ENCODE measurements around the gene AKNAD1. TPM values are rescaled to one million over a fixed set of nuclear protein-coding genes. Genes with fewer than 3 reads are reported as not detected.
A peak's percentile ranks its signal among the peaks of the same experiment; 100 is the strongest.

AKNAD1 gene
- total and polyA plus RNA-seq, 10 of the 15 experiments (the other 5 are each of a cell fraction or from before 2014, with no cell fraction given): 0.05 to 0.13 (median 0.10) TPM; not detected in 7

DNA sequence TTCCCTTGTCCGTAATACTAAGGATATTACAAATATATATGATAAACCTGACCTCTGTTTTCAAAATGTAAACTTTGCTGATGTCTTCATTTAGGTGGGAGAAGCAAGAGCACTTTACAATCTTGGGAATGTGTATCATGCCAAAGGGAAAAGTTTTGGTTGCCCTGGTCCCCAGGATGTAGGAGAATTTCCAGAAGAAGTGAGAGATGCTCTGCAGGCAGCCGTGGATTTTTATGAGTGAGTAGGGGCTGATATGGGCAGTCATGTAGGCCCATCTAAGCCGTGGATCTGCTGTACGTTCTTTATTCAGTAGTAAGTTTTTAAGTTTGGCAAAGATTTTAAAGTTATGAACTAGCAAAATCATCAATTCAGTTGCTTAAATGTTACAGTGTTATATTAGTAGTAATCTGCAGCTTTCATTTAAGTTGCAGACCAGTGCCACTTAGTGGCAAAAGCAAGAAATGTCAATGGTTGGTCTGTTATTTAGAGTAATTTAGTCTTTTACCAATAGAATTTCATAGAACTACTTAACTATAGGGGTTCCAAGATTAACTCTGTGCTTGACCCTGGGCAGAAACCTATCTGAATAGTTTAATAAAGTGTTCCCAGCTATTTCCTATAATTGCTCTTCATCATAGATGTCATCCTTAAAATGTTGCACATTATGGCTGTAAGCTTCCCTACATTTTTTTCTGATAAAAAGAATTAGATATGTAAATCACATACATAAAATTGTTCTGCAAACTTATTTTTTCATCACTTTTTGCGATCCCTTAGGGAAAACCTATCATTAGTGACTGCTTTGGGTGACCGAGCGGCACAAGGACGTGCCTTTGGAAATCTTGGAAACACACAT lies 41.2 kb upstream of the AKNAD1 start:
- H3K4me2 ChIP-seq (ENCODE audit: control insufficient read depth, insufficient read depth): no peak overlapping the region
- DNase-seq (ENCODE audit: low read depth, low spot score) (no peak), ATAC-seq (peak; percentile 82), FAIRE-seq (peak; percentile 86)
- BruUV-seq (replicated peaks): no TSS peak
- in situ Hi-C loops (cut with MboI): loop anchor here (10.0 kb wide), 1 partner anchor 63 kb away; no protein-coding TSS in a partner anchor
- H3K4me1 ChIP-seq (ENCODE audit: control insufficient read depth, insufficient read depth, low read length): no peaks in the 10 kb centered on the region
- 62% methylated on average over 8 of the region's 8 CpGs for WGBS (ENCODE audit: insufficient coverage, insufficient replicate concordance, low lambda C conversion rate, missing lambda C conversion rate)
- ChIA-PET POLR2A (no interaction called here), SMC1A (ENCODE audit: uncharacterized antibody, unreplicated experiment) (interaction anchor here (0.7 to 6.0 kb wide), 10 partner anchors 11 to 167 kb away, joined by 3 to 118 read pairs (median 4); partner anchors contain the start of gene GPSM2), CTCF (interaction anchor here (0.6 to 13.0 kb wide), 21 partner anchors 9 to 254 kb away, joined by 3 to 323 read pairs (median 6); partner anchors contain the start of gene GPSM2), RAD21 (ENCODE audit: unreplicated experiment) (interaction anchor here (0.6 to 6.4 kb wide), 8 partner anchors 9 to 809 kb away, joined by 3 to 92 read pairs (median 4); partner anchors contain the start of gene PRPF38B)
- no peak overlapping the region for H3K27ac ChIP-seq (ENCODE audit: control insufficient read depth, insufficient read depth)
- H3K27me3 ChIP-seq (replicated peaks in 1 of 2; ENCODE audit: control insufficient read depth in 2 of 2, insufficient read depth in 2 of 2, low read length in 1 of 2): no peaks in the 10 kb centered on the region
- no peaks in the 10 kb centered on the region for H3K79me2 ChIP-seq (ENCODE audit: control insufficient read depth, insufficient read depth, low read length)
- no peaks in the 10 kb centered on the region for H3K36me3 ChIP-seq (ENCODE audit: control insufficient read depth in 2 of 2, insufficient read depth in 2 of 2, low read length in 1 of 2)
- TF ChIP-seq RAD21 (IDR thresholded peaks at IDR 0.05; ENCODE audit: insufficient read depth, low read depth, low read length) (peak; percentile 86), DPF2 (IDR thresholded peaks at IDR 0.05) (no peak), CHD2 (IDR thresholded peaks at IDR 0.05; ENCODE audit: borderline replicate concordance, low read depth, low read length) (no peak), SMC3 (IDR thresholded peaks at IDR 0.05; ENCODE audit: borderline replicate concordance, low read length) (peak; percentile 53; the same call in 1 of the 2 replicates), SIX5 (IDR thresholded peaks at IDR 0.05; ENCODE audit: low read depth, low read length, severe bottlenecking) (no peak), RB1 (IDR thresholded peaks at IDR 0.05; ENCODE audit: borderline replicate concordance) (no peak)
- TF ChIP-seq, protein P1, sequence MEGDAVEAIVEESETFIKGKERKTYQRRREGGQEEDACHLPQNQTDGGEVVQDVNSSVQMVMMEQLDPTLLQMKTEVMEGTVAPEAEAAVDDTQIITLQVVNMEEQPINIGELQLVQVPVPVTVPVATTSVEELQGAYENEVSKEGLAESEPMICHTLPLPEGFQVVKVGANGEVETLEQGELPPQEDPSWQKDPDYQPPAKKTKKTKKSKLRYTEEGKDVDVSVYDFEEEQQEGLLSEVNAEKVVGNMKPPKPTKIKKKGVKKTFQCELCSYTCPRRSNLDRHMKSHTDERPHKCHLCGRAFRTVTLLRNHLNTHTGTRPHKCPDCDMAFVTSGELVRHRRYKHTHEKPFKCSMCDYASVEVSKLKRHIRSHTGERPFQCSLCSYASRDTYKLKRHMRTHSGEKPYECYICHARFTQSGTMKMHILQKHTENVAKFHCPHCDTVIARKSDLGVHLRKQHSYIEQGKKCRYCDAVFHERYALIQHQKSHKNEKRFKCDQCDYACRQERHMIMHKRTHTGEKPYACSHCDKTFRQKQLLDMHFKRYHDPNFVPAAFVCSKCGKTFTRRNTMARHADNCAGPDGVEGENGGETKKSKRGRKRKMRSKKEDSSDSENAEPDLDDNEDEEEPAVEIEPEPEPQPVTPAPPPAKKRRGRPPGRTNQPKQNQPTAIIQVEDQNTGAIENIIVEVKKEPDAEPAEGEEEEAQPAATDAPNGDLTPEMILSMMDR (IDR thresholded peaks at IDR 0.05 in 2 of 3, conservative IDR thresholded peaks at IDR 0.05 in 1 of 3; ENCODE audit: control insufficient read depth in 2 of 3, extremely low read depth in 1 of 3, insufficient read depth in 1 of 3, low read depth in 3 of 3, low read length in 3 of 3): peak; percentile 55 to 80 (median 64)
- H4K20me1 ChIP-seq (ENCODE audit: control insufficient read depth, insufficient read depth): no peaks in the 10 kb centered on the region
- no peak overlapping the region for H3K4me3 ChIP-seq
- no peaks in the 10 kb centered on the region for H3K9me3 ChIP-seq (replicated peaks; ENCODE audit: control insufficient read depth, insufficient read depth, low read length)
- intact Hi-C loops (cut with micrococcal nuclease; ENCODE audit: unreplicated experiment): loop anchor here (1.0 to 5.0 kb wide), 3 partner anchors 70 to 386 kb away; partner anchors contain the start of gene PRPF38B
- H2AFZ ChIP-seq (ENCODE audit: control insufficient read depth, low read depth, low read length): no peak overlapping the region
- no peak overlapping the region for H3K9ac ChIP-seq (ENCODE audit: control insufficient read depth, insufficient read depth, low read length)

Data from GM12878 (cell line).